Measurements from ENCODE around the gene DNAH3.
"Not testable (repeated sequence)": the region's sequence is repeated elsewhere in the genome, so short reads cannot be mapped to it uniquely, and the experiment has no call there.

DNAH3 gene

DNA sequence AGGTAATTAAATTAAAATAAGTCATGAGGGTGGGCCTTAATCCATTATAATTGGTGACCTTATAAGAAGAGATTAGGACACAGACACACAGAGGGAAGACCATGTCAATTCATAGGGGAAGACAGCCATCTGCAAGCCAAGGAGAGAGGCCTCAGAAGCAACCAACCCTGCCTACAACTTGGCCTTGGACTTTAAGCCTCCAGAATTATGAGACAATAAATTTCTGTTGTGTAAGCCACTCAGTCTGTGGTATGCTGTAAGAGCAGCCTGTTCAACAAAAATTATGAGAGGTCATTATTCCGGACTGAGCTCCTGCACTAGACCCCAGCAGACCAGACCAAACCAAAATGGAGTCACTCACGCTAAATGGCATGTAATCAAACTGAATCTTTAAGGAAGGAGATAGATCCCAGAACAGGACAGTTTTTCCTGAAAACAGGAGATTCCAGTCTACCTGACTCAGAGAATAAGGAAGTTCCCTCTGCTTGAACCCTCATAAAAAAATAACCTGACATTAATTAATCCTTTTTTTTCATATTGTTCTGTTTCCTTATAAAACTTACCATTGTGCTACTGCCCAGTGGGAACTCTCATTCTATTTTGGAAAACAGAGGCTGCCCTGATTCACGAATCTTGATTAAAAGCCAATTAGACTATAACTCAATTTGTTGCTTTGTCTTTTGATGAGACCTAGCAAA, 74.3 kb downstream of the DNAH3 start:
- no peak for DNase-seq

DNA sequence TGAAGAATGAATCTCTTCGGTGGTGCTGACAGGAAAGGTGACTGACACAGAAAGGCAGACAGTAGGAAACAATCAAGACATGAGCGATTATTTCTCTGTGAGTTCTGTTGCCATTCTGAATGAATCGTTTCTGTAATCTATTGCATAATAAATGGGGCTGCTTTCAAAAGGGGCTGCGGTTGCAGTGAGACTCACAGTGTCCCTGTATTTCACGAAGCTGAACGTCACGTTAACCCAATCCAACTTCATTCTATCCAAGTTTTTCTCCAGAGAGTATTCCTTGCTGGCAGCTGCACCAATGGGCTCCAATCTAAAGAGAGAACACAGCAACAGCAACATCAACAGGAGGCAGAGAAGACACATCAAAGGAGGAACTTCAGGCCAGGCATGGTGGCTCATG, 75.4 kb downstream of the DNAH3 start:
- DNase-seq = no peak

DNA sequence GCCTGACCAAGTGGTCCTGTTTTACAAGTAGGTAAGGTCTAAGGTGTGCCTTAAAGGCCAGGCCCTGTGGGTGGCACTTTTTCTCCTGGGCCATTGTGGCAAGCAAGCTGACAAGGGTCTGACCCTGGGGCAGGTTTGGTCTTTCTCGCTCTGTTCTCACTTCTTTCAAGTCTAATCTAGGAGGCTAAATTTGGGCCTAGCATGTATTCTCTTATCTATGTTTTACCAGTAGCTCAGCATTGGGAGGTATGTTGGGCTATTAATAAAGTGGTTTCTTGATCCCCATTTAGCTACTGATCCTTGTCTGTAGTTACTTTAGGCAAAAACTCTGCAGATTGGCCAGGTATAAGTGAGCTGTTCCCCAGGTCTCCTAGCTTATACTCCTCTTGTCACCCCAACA, 77.7 kb downstream of the DNAH3 start:
- DNase-seq = no peak

DNA sequence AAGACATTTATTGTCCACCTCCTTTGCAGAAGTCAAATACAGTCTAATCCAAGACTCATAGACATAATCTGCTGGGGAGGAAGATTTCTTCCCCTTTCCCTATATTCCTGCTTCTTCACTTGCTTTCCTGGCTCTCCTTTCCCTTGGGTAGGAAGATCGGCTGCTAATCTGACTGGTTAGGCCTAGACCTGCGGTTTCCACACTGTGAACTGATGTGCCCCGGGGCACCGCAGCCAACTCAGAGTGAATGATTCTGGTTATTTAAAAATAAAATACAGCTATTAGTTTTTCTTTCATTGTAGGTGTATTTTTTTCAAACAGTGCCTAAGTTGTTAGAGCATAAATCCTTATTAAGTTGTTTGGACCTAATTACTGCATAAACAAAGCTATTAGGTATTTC, 78.9 kb downstream of the DNAH3 start:
- no peak for DNase-seq

DNA sequence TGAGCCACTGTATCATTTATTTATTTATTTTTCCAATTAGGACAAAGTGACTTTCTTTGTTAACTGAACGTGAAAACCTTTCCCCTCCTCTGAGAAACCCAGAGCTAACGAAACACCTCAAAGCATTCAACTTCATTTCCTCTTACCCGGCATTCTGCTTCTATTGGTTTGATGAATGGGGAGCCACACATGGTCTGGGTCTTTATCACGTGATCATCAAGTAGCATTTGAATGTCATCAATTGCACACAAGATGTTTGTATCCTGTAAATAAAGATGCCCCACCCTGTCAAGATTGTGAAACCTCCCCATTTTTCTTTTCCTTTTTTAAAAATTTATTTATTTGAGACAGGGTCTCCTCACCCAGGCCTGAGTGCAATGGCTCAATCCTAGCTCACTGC, 80.1 kb downstream of the DNAH3 start:
- DNase-seq = no peak

DNA sequence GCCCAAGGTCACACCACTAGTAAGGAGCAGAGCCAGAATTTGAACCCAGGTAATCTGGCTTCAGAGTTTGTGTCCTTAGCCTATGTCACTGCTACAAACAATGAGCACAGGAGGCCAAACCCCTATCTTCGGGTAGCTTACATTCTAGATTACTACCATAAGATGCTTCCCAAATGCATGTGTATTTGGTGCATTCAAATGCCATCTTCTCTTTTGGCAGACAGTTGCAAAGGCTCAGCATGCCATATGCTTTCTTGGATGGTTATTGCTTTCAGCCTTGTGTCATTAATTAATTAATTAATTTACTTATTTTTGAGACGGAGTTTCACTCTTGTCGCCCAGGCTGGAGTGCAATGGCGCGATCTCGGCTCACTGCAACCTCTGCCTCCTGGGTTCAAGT, 80.7 kb downstream of the DNAH3 start:
- no peak for DNase-seq

- DNase-seq = no peak
Observed at GRCh38 chr16:21064203-21064602, 86.4 kb downstream of the DNAH3 start.

DNA sequence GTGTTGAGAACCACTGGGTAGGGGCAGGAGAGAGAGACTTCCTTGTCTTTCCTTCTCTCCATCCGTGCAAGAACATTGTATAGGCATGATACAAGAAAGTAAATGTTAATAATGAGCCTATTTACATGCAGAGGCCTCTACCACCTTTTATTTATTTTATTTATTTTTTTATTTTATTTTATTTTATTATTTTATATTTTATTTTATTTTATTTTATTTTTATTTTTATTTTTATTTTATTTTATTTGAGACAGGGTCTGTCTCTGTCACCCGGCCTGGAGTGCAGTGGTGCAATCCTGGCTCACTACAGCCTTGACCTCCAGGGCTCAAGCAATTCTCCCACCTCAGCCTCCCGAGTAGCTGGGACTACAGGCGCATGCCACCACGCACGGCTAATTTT, 87.3 kb downstream of the DNAH3 start:
- not testable (repeated sequence) for DNase-seq

- DNase-seq = no peak
Observed at GRCh38 chr16:21060027-21060510, 90.6 kb downstream of the DNAH3 start.

DNA sequence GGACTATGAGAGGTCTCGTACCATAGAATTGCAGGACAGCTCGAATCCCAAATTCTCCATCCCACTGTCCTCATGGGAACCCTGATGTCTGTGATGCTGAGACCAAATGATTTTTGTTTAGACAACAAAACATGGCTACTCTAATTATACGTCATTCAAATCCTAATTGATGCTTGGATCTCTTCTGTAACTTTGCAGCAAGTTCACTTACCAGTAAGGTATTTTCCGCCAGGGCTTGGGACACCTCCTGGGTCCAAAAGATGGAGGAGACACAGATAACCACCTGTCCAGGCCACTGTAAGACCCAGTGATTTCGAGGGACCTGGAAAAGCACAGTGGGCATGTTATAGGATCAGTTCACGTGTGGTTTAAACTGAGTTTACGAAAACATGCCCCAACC, 92.8 kb downstream of the DNAH3 start:
- DNase-seq = no peak

- no peak for DNase-seq
Observed at GRCh38 chr16:21056396-21056795, 94.2 kb downstream of the DNAH3 start.

DNA sequence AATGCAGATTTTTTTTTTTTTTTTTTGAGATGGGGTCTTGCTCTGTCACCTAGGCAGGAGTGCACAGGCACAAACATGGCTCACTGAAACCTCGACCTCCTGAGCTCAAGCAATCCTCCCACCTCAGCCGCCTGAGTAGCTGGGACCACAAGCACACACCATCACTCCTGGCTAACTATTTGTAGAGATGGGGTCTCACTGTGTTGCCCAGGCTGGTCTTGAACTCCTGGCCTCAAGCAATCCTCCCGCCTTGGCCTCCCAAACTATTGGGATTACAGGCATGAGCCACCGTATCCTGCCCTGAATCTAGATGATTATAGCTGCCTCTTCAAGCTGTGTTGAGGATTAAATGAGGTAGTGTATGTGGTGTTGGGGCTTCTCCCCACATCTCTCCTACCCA, 94.9 kb downstream of the DNAH3 start:
- DNase-seq = not testable (repeated sequence)

- peak in 7 of 51 donors; percentile 2 to 40 (median 6) for DNase-seq
Observed at GRCh38 chr16:21053590-21053989, 97.1 kb downstream of the DNAH3 start.

DNA sequence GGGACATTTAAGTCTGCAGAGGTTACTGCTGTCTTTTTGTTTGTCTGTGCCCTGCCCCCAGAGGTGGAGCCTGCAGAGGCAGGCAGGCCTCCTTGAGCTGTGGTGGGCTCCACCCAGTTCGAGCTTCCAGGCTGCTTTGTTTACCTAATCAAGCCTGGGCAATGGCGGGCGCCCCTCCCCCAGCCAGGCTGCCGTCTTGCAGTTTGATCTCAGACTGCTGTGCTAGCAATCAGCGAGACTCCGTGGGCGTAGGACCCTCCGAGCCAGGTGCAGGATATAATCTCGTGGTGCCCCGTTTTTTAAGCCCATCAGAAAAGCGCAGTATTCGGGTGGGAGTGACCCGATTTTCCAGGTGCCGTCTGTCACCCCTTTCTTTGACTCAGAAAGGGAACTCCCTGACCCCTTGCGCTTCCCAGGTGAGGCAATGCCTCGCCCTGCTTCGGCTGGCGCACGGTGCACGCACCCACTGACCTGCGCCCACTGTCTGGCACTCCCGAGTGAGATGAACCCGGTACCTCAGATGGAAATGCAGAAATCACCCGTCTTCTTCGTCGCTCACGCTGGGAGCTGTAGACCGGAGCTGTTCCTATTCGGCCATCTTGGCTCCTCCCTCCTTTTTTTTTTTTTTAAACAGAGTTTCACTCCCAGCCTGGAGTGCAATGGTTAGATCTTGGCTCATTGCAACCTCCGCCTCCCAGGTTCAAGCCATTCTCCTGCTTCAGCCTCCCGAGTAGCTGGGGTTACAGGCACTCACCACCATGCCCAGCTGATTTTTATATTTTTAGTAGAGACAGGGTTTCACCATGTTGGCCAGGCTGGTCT, 102.3 kb downstream of the DNAH3 start:
- not testable (repeated sequence) for DNase-seq

- DNase-seq = no peak
Observed at GRCh38 chr16:21038197-21038596, 112.4 kb downstream of the DNAH3 start.

DNA sequence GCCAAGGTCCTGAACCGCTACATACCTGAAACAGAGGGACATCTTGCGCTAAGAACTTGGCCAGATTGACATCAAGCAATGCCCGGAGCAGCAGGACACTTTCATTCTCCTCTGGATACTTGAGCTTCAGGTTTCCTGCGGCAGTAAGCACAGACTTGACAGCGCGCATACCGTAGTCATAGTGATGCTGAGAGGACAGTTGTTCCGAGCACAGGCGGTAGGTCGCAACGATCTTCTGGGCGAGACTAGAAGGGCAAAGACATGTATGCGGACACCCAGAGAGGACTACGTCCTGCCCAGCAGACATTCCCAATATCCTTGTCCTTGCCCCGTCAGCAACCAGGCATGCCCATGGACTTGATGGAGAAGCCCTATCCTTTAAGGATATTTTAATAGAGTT, 112.9 kb downstream of the DNAH3 start:
- no peak for DNase-seq

GRCh38 chr16:21037168-21037567, 113.5 kb downstream of the DNAH3 start:
- no peak for DNase-seq

GRCh38 chr16:21036471-21036870, 114.2 kb downstream of the DNAH3 start:
- DNase-seq = no peak

- peak in 17 of 51 donors; percentile 0 to 37 (median 5) for DNase-seq
Observed at GRCh38 chr16:21033704-21034103, 116.9 kb downstream of the DNAH3 start.

DNA sequence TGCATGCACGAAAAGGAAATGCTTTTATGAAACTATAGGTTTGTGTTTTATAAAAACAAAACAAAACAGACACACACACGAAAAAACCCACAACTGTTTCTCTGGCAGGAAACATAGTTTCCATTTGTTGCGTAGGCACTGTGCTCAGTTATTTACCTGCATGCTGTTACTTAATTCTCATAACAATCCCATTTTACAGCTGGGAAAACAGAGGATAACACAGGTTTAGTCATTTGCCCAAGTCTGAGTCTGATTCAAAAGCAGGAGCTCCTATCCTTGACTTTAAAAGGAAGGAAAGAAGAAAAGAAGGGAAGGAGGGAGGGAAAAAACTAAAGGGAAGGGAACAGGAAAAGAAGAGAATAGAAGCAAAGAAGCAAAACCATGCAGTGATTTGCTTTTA, 117.4 kb downstream of the DNAH3 start:
- no peak for DNase-seq

DNA sequence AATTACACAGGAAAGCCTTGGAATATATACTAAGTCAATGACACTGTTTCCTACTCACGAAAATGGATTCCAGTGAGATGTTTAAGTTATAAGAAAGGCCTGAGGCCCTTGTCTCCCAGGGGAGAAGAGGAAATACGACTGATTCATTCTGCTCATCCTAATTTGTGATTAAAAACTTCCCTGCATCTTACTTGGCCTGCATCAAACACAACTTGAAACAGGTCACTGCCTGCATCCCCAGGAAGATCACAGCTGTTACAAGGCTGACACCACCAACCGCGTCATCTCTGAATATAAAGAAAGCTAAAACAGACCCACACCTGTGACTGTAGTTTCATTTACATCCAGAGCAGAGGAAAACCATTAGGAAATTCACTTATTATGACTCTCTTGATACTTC, 121.9 kb downstream of the DNAH3 start:
- no peak for DNase-seq

DNA sequence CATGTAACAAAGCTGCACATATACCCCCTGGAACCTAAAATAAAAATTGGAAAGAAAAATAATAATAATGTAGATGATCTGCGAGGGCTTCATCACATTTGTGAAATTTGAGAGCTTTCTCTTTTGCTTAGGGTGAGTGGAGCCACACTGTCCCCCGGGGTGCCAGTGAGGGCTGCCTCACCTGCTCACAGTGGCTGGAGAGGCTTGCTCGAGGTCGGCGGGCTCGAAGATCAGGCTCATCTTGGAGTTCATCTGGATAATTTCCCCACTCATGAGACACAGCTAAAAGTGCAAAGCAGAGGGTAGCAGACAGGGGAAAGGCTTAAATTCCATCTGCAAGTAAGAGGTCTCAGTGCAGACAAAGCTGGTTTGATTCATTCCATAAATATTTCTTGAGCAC, 123.8 kb downstream of the DNAH3 start:
- no peak for DNase-seq
